H9 (cell line): ENCODE results near the gene BEX5. TPM values are rescaled to one million over a fixed set of nuclear protein-coding genes. Genes with fewer than 3 reads are reported as not detected.

Source experiments
- DNase-seq: peaks from one replicate; pipeline ENCODE4 v3.0.0-alpha.2; 2017
- H2AFZ ChIP-seq: one replicate; pipeline ENCODE4 v1.6.1; 2013; ENCODE audit warnings: mild to moderate bottlenecking, low read length, control low read depth, moderate library complexity
- H2AK5ac ChIP-seq: 2 replicates; pipeline ENCODE4 v1.6.1; 2013; ENCODE audit warnings: low read length, control low read depth, mixed read lengths; ENCODE audit not compliant: insufficient read length
- H2BK120ac ChIP-seq: one replicate; pipeline ENCODE4 v1.6.1; 2013; ENCODE audit warnings: low read depth, mild to moderate bottlenecking, low read length, control low read depth, inconsistent platforms; ENCODE audit not compliant: poor library complexity, severe bottlenecking
- H2BK12ac ChIP-seq: 2 replicates; pipeline ENCODE4 v1.6.1; 2013; ENCODE audit warnings: low read length, control low read depth, mixed read lengths, low read depth; ENCODE audit not compliant: insufficient read length
- H2BK15ac ChIP-seq: 2 replicates; pipeline ENCODE4 v1.6.1; 2013; ENCODE audit warnings: low read depth, low read length, control low read depth
- H2BK20ac ChIP-seq: one replicate; pipeline ENCODE4 v1.6.1; 2013; ENCODE audit warnings: low read depth, mild to moderate bottlenecking, low read length, control low read depth, inconsistent platforms; ENCODE audit not compliant: poor library complexity, severe bottlenecking
- H2BK5ac ChIP-seq: 2 replicates; pipeline ENCODE4 v1.6.1; 2013; ENCODE audit warnings: low read length, control low read depth, mixed read lengths; ENCODE audit not compliant: insufficient read length
- H3K14ac ChIP-seq: 2 replicates; pipeline ENCODE4 v1.6.1; 2013; ENCODE audit warnings: low read length, control low read depth; ENCODE audit not compliant: insufficient read depth
- H3K18ac ChIP-seq: 2 replicates; pipeline ENCODE4 v1.6.1; 2013; ENCODE audit warnings: low read depth, mild to moderate bottlenecking, mixed read lengths, low read length, control low read depth; ENCODE audit not compliant: insufficient read length
- H3K23ac ChIP-seq: 2 replicates; pipeline ENCODE4 v1.6.1; 2013; ENCODE audit warnings: low read length, control low read depth, mixed read lengths, low read depth; ENCODE audit not compliant: insufficient read length
- H3K23me2 ChIP-seq: 2 replicates; pipeline ENCODE4 v1.6.1; 2013; ENCODE audit warnings: low read depth, mild to moderate bottlenecking, mixed read lengths, low read length, control low read depth; ENCODE audit not compliant: insufficient read length, poor library complexity, severe bottlenecking
- H3K27ac ChIP-seq: 2 replicates; pipeline ENCODE4 v1.5.1; 2013; ENCODE audit warnings: low read length, control low read depth, mixed read lengths, low read depth; ENCODE audit not compliant: insufficient read length
- H3K27me3 ChIP-seq: 2 replicates; pipeline ENCODE4 v1.6.1; 2013; ENCODE audit warnings: low read length, control low read depth, inconsistent platforms; ENCODE audit not compliant: insufficient read depth
- H3K4ac ChIP-seq: 2 replicates; pipeline ENCODE4 v1.6.1; 2013; ENCODE audit warnings: low read depth, mild to moderate bottlenecking, control low read depth, inconsistent platforms, low read length, moderate library complexity
- H3K4me1 ChIP-seq: 2 replicates; pipeline ENCODE4 v1.6.1; 2013; ENCODE audit warnings: low read length, control low read depth, inconsistent platforms; ENCODE audit not compliant: insufficient read depth
- H3K4me2 ChIP-seq: 2 replicates; pipeline ENCODE4 v1.6.1; 2013; ENCODE audit warnings: low read length, control low read depth, mixed read lengths; ENCODE audit not compliant: insufficient read length, insufficient read depth
- H3K56ac ChIP-seq: 2 replicates; pipeline ENCODE4 v1.6.1; 2013; ENCODE audit warnings: low read depth, mild to moderate bottlenecking, mixed read lengths, low read length, control low read depth; ENCODE audit not compliant: insufficient read length
- H3K79me1 ChIP-seq: 2 replicates; pipeline ENCODE4 v1.6.1; 2013; ENCODE audit warnings: low read depth, mild to moderate bottlenecking, moderate library complexity, low read length, control low read depth, inconsistent platforms; ENCODE audit not compliant: insufficient read depth, poor library complexity, severe bottlenecking
- H3K79me2 ChIP-seq: 2 replicates; pipeline ENCODE4 v1.6.1; 2013; ENCODE audit warnings: low read length, control low read depth, inconsistent platforms; ENCODE audit not compliant: insufficient read depth
- H3K9ac ChIP-seq: 2 replicates; pipeline ENCODE4 v1.6.1; 2013; ENCODE audit warnings: low read length, control low read depth, mixed read lengths; ENCODE audit not compliant: insufficient read length; ENCODE audit errors: extremely low read depth
- H3K9me3 ChIP-seq: one replicate; pipeline ENCODE4 v1.6.1; 2013; ENCODE audit warnings: low read depth, low read length, inconsistent platforms; ENCODE audit not compliant: control insufficient read depth
- H3T11ph ChIP-seq: one replicate; pipeline ENCODE4 v1.6.1; 2013; ENCODE audit warnings: mild to moderate bottlenecking, low read length, control low read depth, inconsistent platforms
- H4K20me1 ChIP-seq: one replicate; pipeline ENCODE4 v1.6.1; 2013; ENCODE audit not compliant: control insufficient read depth, insufficient read length, insufficient read depth
- H4K5ac ChIP-seq: 2 replicates; pipeline ENCODE4 v1.6.1; 2013; ENCODE audit warnings: low read depth, mild to moderate bottlenecking, mixed read lengths, low read length, control low read depth; ENCODE audit not compliant: insufficient read length
- H4K8ac ChIP-seq: replicated peaks from 2 replicates; pipeline ENCODE4 v1.6.1; 2013; ENCODE audit warnings: low read length, control low read depth, mixed read lengths, low read depth; ENCODE audit not compliant: insufficient read length
- H4K91ac ChIP-seq: 2 replicates; pipeline ENCODE4 v1.6.1; 2013; ENCODE audit warnings: low read depth, mild to moderate bottlenecking, moderate library complexity, mixed read lengths, low read length, control low read depth; ENCODE audit not compliant: insufficient read length
- H3K27ac Mint-ChIP-seq, 3 experiments: 2 replicates in 2 of 3; 3 replicates in 1 of 3; pipeline ENCODE4 v1.8.0; 2020 to 2021; ENCODE audit warnings: mixed read lengths in 3 of 3, mild to moderate bottlenecking in 1 of 3, moderate library complexity in 1 of 3
- H3K27me3 Mint-ChIP-seq: 2 replicates; pipeline ENCODE4 v1.8.0; 2021; ENCODE audit warnings: low read depth, mild to moderate bottlenecking, moderate library complexity, mixed read lengths
- H3K36me3 Mint-ChIP-seq, 3 experiments: 2 replicates in 2 of 3; 3 replicates in 1 of 3; pipeline ENCODE4 v1.8.0; 2020 to 2021; ENCODE audit warnings: low read depth in 3 of 3, mixed read lengths in 3 of 3; ENCODE audit not compliant: insufficient read depth in 1 of 3
- H3K4me1 Mint-ChIP-seq, 2 experiments: 2 replicates each; pipeline ENCODE4 v1.8.0; 2020; ENCODE audit warnings: mixed read lengths in 2 of 2
- H3K4me3 Mint-ChIP-seq, 2 experiments: 2 replicates in 1 of 2; 3 replicates in 1 of 2; pipeline ENCODE4 v1.8.0; 2020 to 2021; ENCODE audit warnings: mild to moderate bottlenecking in 2 of 2, mixed read lengths in 2 of 2, moderate library complexity in 1 of 2
- H3K9me3 Mint-ChIP-seq, 2 experiments: 2 replicates in 1 of 2; 3 replicates in 1 of 2; pipeline ENCODE4 v1.8.0; 2020; ENCODE audit warnings: mild to moderate bottlenecking in 2 of 2, mixed read lengths in 2 of 2, moderate library complexity in 1 of 2
- WGBS: extraction: QIAGEN DNeasy Blood & Tissue Kit; methylation state at CpG from one replicate; pipeline ENCODE4 v1.1.7; 2013; ENCODE audit warnings: missing lambda C conversion rate, low lambda C conversion rate, mixed read lengths; ENCODE audit not compliant: insufficient read length; ENCODE audit errors: extremely low coverage; 5-methylcytosine and 5-hydroxymethylcytosine counted together
- total RNA-seq: library from RNA; stranded (reverse); gene quantifications from 2 replicates; pipeline ENCODE4 v1.2.1, GENCODE V29; 2021
- TF ChIP-seq, protein P1 (sequence below): fragments of 200-600 bp; sonication (generic); conservative IDR thresholded peaks from 3 replicates; pipeline ENCODE4 v1.8.0; 2021; ENCODE audit warnings: antibody characterized with exemption, mild to moderate bottlenecking

The BEX5 gene
- total RNA-seq, 1 experiment from 2014 or later: 7.7 TPM

DNA sequence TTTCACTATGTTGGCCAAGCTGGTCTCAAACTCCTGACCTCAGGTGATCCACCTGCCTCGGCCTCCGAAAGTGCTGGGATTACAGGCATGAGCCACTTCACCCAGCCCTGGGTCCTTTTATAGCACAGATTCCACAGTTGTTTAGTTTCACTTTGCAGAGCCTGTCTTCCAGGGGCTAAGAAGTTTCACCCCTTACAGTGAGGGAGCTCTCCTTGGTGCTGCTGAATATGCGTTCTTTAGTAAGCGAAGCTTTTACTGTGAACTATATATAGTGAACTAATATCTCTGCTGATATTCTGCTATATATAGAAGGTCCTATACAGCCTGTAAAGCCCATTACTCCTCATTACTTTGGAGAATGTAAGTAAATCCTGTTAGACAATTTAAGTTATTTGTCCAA lies 17.7 kb downstream of the BEX5 start:
- H4K20me1 ChIP-seq: no peaks in the 10 kb centered on the region
- H3K79me2 ChIP-seq: no peaks in the 10 kb centered on the region
- no peaks in the 10 kb centered on the region for H3K27me3 ChIP-seq
- no peak overlapping the region for H2AFZ ChIP-seq
- no peak overlapping the region for H2BK20ac ChIP-seq
- H3K18ac ChIP-seq: no peak overlapping the region
- H3K23me2 ChIP-seq: no peaks in the 10 kb centered on the region
- Mint-ChIP-seq H3K4me1 (no peaks in the 10 kb centered on the region), H3K36me3 (peaks cover 0 to 3% (median 2%) of the 10 kb centered on the region in 3 experiments; a peak in 3 of 7 replicates), H3K4me3 (no peak overlapping the region), H3K9me3 (peaks cover 45 to 71% of the 10 kb centered on the region in 2 experiments), H3K27me3 (peaks cover 3% of the 10 kb centered on the region), H3K27ac (no peak overlapping the region)
- peaks cover 19% of the 10 kb centered on the region for H3K9me3 ChIP-seq
- H3K4ac ChIP-seq: no peak overlapping the region
- H2BK5ac ChIP-seq: no peak overlapping the region
- H3K4me2 ChIP-seq: no peak overlapping the region
- H4K5ac ChIP-seq: no peak overlapping the region
- H3K4me1 ChIP-seq: no peaks in the 10 kb centered on the region
- no peak overlapping the region for H2BK120ac ChIP-seq
- no peak overlapping the region for H3K23ac ChIP-seq
- H3K27ac ChIP-seq: no peak overlapping the region
- no peak overlapping the region for H4K91ac ChIP-seq
- no peak overlapping the region for H2BK15ac ChIP-seq
- H3K56ac ChIP-seq: no peak overlapping the region
- H3K14ac ChIP-seq: no peak overlapping the region
- no CpG with 5 or more reads among the region's 4 CpGs for WGBS
- no peak overlapping the region for H2AK5ac ChIP-seq
- no peaks in the 10 kb centered on the region for H3K79me1 ChIP-seq
- H4K8ac ChIP-seq: no peak overlapping the region
- no peak overlapping the region for H2BK12ac ChIP-seq
- H3T11ph ChIP-seq: no peak overlapping the region
- TF ChIP-seq, protein P1, sequence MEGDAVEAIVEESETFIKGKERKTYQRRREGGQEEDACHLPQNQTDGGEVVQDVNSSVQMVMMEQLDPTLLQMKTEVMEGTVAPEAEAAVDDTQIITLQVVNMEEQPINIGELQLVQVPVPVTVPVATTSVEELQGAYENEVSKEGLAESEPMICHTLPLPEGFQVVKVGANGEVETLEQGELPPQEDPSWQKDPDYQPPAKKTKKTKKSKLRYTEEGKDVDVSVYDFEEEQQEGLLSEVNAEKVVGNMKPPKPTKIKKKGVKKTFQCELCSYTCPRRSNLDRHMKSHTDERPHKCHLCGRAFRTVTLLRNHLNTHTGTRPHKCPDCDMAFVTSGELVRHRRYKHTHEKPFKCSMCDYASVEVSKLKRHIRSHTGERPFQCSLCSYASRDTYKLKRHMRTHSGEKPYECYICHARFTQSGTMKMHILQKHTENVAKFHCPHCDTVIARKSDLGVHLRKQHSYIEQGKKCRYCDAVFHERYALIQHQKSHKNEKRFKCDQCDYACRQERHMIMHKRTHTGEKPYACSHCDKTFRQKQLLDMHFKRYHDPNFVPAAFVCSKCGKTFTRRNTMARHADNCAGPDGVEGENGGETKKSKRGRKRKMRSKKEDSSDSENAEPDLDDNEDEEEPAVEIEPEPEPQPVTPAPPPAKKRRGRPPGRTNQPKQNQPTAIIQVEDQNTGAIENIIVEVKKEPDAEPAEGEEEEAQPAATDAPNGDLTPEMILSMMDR: no peak
- no peak for DNase-seq
- H3K9ac ChIP-seq: no peak overlapping the region
